ENCODE data around the gene SCYGR7. TPM values are rescaled to one million over a fixed set of nuclear protein-coding genes. Genes with fewer than 3 reads are reported as not detected.

SCYGR7 gene
- total and polyA plus RNA-seq, 2 of the 13 experiments (the other 11 are each of a cell fraction or from before 2014, with no cell fraction given): not detected

DNA sequence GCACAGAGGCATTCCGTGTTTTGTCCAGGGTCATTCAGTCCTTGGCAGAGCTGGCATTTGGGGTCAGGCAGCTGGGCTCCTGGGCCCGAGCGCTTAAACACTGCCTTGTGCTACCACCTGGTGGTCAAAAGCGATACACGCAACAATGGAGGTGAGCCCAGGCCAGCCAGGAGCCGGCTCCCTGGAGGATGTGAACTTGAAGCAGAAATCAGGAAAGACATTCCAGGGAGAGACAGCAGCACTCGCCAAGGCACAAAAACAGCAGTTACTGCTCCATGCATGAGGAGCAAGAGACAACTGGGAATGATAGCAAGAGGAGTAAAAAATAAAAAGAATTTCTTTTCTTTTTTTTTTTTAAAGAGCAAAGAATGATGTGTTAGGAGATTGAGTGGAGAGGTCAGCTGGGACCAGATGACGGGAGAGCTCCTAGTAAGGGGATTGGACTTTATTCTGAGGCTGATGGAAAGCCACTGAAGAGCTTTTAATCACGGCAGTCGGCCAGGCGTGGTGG lies 38.3 kb downstream of the SCYGR7 start (continued):
- TF ChIP-seq, protein P1, sequence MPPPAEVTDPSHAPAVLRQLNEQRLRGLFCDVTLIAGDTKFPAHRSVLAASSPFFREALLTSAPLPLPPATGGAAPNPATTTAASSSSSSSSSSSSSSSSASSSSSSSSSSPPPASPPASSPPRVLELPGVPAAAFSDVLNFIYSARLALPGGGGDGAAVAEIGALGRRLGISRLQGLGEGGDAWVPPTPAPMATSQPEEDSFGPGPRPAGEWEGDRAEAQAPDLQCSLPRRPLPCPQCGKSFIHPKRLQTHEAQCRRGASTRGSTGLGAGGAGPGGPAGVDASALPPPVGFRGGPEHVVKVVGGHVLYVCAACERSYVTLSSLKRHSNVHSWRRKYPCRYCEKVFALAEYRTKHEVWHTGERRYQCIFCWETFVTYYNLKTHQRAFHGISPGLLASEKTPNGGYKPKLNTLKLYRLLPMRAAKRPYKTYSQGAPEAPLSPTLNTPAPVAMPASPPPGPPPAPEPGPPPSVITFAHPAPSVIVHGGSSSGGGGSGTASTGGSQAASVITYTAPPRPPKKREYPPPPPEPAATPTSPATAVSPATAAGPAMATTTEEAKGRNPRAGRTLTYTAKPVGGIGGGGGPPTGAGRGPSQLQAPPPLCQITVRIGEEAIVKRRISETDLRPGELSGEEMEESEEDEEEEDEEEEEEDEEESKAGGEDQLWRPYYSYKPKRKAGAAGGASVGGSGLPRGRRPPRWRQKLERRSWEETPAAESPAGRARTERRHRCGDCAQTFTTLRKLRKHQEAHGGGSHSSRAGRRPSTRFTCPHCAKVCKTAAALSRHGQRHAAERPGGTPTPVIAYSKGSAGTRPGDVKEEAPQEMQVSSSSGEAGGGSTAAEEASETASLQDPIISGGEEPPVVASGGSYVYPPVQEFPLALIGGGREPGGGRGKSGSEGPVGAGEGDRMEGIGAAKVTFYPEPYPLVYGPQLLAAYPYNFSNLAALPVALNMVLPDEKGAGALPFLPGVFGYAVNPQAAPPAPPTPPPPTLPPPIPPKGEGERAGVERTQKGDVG (CRISPR knock-in tag; IDR thresholded peaks at IDR 0.05; ENCODE audit: borderline replicate concordance): no peak
- TF ChIP-seq JUN (CRISPR knock-in tag; IDR thresholded peaks at IDR 0.05): no peak
- TF ChIP-seq ZNF563 (CRISPR knock-in tag; IDR thresholded peaks at IDR 0.05): no peak
- TF ChIP-seq U2AF1 (optimal IDR thresholded peaks at IDR 0.05; ENCODE audit: low read depth, low read length): no peak
- TF ChIP-seq ZNF775 (CRISPR knock-in tag; IDR thresholded peaks at IDR 0.05; ENCODE audit: borderline replicate concordance): no peak
- TF ChIP-seq ZNF761 (CRISPR knock-in tag; conservative IDR thresholded peaks at IDR 0.05): 0 out of 2 replicates have a peak, but pooled peaks have one; percentile 59
- no peak for TF ChIP-seq HNRNPK (IDR thresholded peaks at IDR 0.05; ENCODE audit: low read depth, low read length, poor library complexity, severe bottlenecking)
- TF ChIP-seq, protein P2, sequence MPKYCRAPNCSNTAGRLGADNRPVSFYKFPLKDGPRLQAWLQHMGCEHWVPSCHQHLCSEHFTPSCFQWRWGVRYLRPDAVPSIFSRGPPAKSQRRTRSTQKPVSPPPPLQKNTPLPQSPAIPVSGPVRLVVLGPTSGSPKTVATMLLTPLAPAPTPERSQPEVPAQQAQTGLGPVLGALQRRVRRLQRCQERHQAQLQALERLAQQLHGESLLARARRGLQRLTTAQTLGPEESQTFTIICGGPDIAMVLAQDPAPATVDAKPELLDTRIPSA (CRISPR knock-in tag; IDR thresholded peaks at IDR 0.05; ENCODE audit: borderline replicate concordance): no peak
- TF ChIP-seq YY1 (IDR thresholded peaks at IDR 0.05; ENCODE audit: insufficient read depth, insufficient replicate concordance, low read depth, low read length): peak; percentile 80
- no peak for TF ChIP-seq FOXK2 (IDR thresholded peaks at IDR 0.05)
- TF ChIP-seq ARNT (IDR thresholded peaks at IDR 0.05): no peak
- 0 out of 2 replicates have a peak, but pooled peaks have one; percentile 13 for TF ChIP-seq HHEX (CRISPR knock-in tag; IDR thresholded peaks at IDR 0.05)
- TF ChIP-seq HMG20B (CRISPR knock-in tag; conservative IDR thresholded peaks at IDR 0.05): no peak
- no peak for TF ChIP-seq SATB2 (CRISPR knock-in tag; IDR thresholded peaks at IDR 0.05)
- no peak for TF ChIP-seq ZNF326 (CRISPR knock-in tag; IDR thresholded peaks at IDR 0.05; ENCODE audit: borderline replicate concordance)
- TF ChIP-seq ZNF263 (CRISPR knock-in tag; IDR thresholded peaks at IDR 0.05): no peak
- no peak for TF ChIP-seq SP2 (CRISPR knock-in tag; IDR thresholded peaks at IDR 0.05)
- no peak for TF ChIP-seq TMF1 (CRISPR knock-in tag; IDR thresholded peaks at IDR 0.05; ENCODE audit: low read depth)
- TF ChIP-seq PAX8 (CRISPR knock-in tag; IDR thresholded peaks at IDR 0.05; ENCODE audit: borderline replicate concordance): no peak
- TF ChIP-seq CBFB (CRISPR knock-in tag; IDR thresholded peaks at IDR 0.05): peak; percentile 40; the same call in 1 of the 2 replicates
- TF ChIP-seq TBX3 (IDR thresholded peaks at IDR 0.05; ENCODE audit: borderline replicate concordance): no peak
- no peak for TF ChIP-seq ISX (CRISPR knock-in tag; conservative IDR thresholded peaks at IDR 0.05)
- TF ChIP-seq, protein P3, sequence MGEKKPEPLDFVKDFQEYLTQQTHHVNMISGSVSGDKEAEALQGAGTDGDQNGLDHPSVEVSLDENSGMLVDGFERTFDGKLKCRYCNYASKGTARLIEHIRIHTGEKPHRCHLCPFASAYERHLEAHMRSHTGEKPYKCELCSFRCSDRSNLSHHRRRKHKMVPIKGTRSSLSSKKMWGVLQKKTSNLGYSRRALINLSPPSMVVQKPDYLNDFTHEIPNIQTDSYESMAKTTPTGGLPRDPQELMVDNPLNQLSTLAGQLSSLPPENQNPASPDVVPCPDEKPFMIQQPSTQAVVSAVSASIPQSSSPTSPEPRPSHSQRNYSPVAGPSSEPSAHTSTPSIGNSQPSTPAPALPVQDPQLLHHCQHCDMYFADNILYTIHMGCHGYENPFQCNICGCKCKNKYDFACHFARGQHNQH (CRISPR knock-in tag; IDR thresholded peaks at IDR 0.05): peak; percentile 55; the same call in 1 of the 2 replicates
- no peak for TF ChIP-seq RBM39 (IDR thresholded peaks at IDR 0.05; ENCODE audit: low read depth, low read length, poor library complexity, severe bottlenecking)
- TF ChIP-seq NR2F2 (IDR thresholded peaks at IDR 0.05; ENCODE audit: borderline replicate concordance, low read depth): no peak
- TF ChIP-seq, protein P4, sequence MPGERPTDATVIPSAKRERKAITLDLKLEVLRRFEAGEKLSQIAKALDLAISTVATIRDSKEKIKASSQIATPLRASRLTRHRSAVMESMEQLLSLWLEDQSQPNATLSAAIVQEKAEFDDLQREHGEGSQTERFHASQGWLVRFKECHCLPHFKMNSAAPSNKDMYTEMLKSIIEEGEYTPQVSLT (CRISPR knock-in tag; IDR thresholded peaks at IDR 0.05; ENCODE audit: borderline replicate concordance, low read depth): no peak
